ENCODE measurements around the gene GPATCH2. TPM values are rescaled to one million over a fixed set of nuclear protein-coding genes. Genes with fewer than 3 reads are reported as not detected.
"Not testable (repeated sequence)": the region's sequence is repeated elsewhere in the genome, so short reads cannot be mapped to it uniquely, and the experiment has no call there.

Gene GPATCH2
- total RNA-seq, 4 donors from 2014 or later = 10.5 to 33.2 (median 13.7) TPM

GRCh38 chr1:217525773-217526490 lies 105.0 kb downstream of the GPATCH2 start:
- Histone ChIP-seq H3K4me3 (no peak overlapping the region), H3K4me1 (no peaks in the 10 kb centered on the region)

GRCh38 chr1:217524787-217525520 lies 105.9 kb downstream of the GPATCH2 start:
- over 99% methylated on average over 4 of the region's 4 CpGs for WGBS
- Histone ChIP-seq H3K27me3 (no peaks in the 10 kb centered on the region), H3K9me3 (no peaks in the 10 kb centered on the region), H3K4me1 (no peaks in the 10 kb centered on the region), H3K27ac (no peak overlapping the region), H3K4me3 (no peak overlapping the region), H3K36me3 (no peaks in the 10 kb centered on the region)
- DNase-seq (ENCODE audit: low spot score in 2 of 2) = no peak
- TF ChIP-seq CTCF (IDR thresholded peaks at IDR 0.05) (no peak), POLR2A (IDR thresholded peaks at IDR 0.05) (no peak), POLR2AphosphoS5 (IDR thresholded peaks at IDR 0.05) (no peak), EP300 (IDR thresholded peaks at IDR 0.05) (no peak)

More at GRCh38 chr1:217525773-217526490, 105.0 kb downstream of the GPATCH2 start:
- TF ChIP-seq CTCF (IDR thresholded peaks at IDR 0.05) (no peak), POLR2AphosphoS5 (IDR thresholded peaks at IDR 0.05) (no peak), POLR2A (IDR thresholded peaks at IDR 0.05) (no peak), EP300 (IDR thresholded peaks at IDR 0.05) (no peak)
- 71% methylated on average over 3 of the region's 3 CpGs for WGBS
- no peak for DNase-seq (ENCODE audit: low spot score in 2 of 2)
- Histone ChIP-seq H3K27me3 (no peaks in the 10 kb centered on the region), H3K36me3 (no peaks in the 10 kb centered on the region), H3K27ac (no peak overlapping the region), H3K9me3 (no peaks in the 10 kb centered on the region)

GRCh38 chr1:217523921-217524320 lies 107.0 kb downstream of the GPATCH2 start:
- H3K36me3 ChIP-seq; H3K4me1 ChIP-seq; H3K9me3 ChIP-seq; H3K27me3 ChIP-seq; H3K27ac ChIP-seq; H3K4me3 ChIP-seq; DNase-seq (ENCODE audit: low spot score in 2 of 2): not testable (repeated sequence)
- 92% methylated on average over 11 of the region's 28 CpGs for WGBS

- no peak for TF ChIP-seq POLR2AphosphoS5 (IDR thresholded peaks at IDR 0.05)
- TF ChIP-seq POLR2A (IDR thresholded peaks at IDR 0.05) = no peak
- no peak for TF ChIP-seq EP300 (IDR thresholded peaks at IDR 0.05)
- no peak for TF ChIP-seq CTCF (IDR thresholded peaks at IDR 0.05)
- Histone ChIP-seq H3K36me3 (no peaks in the 10 kb centered on the region), H3K27me3 (no peaks in the 10 kb centered on the region), H3K4me1 (no peaks in the 10 kb centered on the region), H3K4me3 (no peak overlapping the region), H3K9me3 (no peaks in the 10 kb centered on the region), H3K27ac (no peak overlapping the region)
- DNase-seq (ENCODE audit: low spot score in 2 of 2) = no peak
- 94% methylated on average over 3 of the region's 3 CpGs for whole genome bisulfite sequencing
These were observed 108.6 kb downstream of the GPATCH2 start for GRCh38 chr1:217522277-217522676.

- H3K4me3 ChIP-seq = no peak overlapping the region
- TF ChIP-seq EP300 (IDR thresholded peaks at IDR 0.05) (no peak), POLR2A (IDR thresholded peaks at IDR 0.05) (no peak), POLR2AphosphoS5 (IDR thresholded peaks at IDR 0.05) (no peak), CTCF (IDR thresholded peaks at IDR 0.05) (no peak)
- no peak for DNase-seq (ENCODE audit: low spot score in 2 of 2)
- H3K4me1 ChIP-seq = no peaks in the 10 kb centered on the region
- H3K9me3 ChIP-seq = no peaks in the 10 kb centered on the region
- no peaks in the 10 kb centered on the region for H3K27me3 ChIP-seq
- H3K27ac ChIP-seq = no peak overlapping the region
- no peaks in the 10 kb centered on the region for H3K36me3 ChIP-seq
- WGBS = 91% methylated on average over 4 of the region's 4 CpGs
These were observed 109.6 kb downstream of the GPATCH2 start for GRCh38 chr1:217521317-217521716.

Data from suprapubic skin (tissue), 4 donors.